H9 (cell line): ENCODE results near the gene FTO. TPM values are rescaled to one million over a fixed set of nuclear protein-coding genes. Genes with fewer than 3 reads are reported as not detected.

Experiments
- DNase-seq: peaks from one replicate; pipeline ENCODE4 v3.0.0-alpha.2; 2017
- H2AFZ ChIP-seq: one replicate; pipeline ENCODE4 v1.6.1; 2013; ENCODE audit warnings: mild to moderate bottlenecking, low read length, control low read depth, moderate library complexity
- H2AK5ac ChIP-seq: 2 replicates; pipeline ENCODE4 v1.6.1; 2013; ENCODE audit warnings: low read length, control low read depth, mixed read lengths; ENCODE audit not compliant: insufficient read length
- H2BK120ac ChIP-seq: one replicate; pipeline ENCODE4 v1.6.1; 2013; ENCODE audit warnings: low read depth, mild to moderate bottlenecking, low read length, control low read depth, inconsistent platforms; ENCODE audit not compliant: poor library complexity, severe bottlenecking
- H2BK12ac ChIP-seq: 2 replicates; pipeline ENCODE4 v1.6.1; 2013; ENCODE audit warnings: low read length, control low read depth, mixed read lengths, low read depth; ENCODE audit not compliant: insufficient read length
- H2BK15ac ChIP-seq: 2 replicates; pipeline ENCODE4 v1.6.1; 2013; ENCODE audit warnings: low read depth, low read length, control low read depth
- H2BK20ac ChIP-seq: one replicate; pipeline ENCODE4 v1.6.1; 2013; ENCODE audit warnings: low read depth, mild to moderate bottlenecking, low read length, control low read depth, inconsistent platforms; ENCODE audit not compliant: poor library complexity, severe bottlenecking
- H2BK5ac ChIP-seq: 2 replicates; pipeline ENCODE4 v1.6.1; 2013; ENCODE audit warnings: low read length, control low read depth, mixed read lengths; ENCODE audit not compliant: insufficient read length
- H3K14ac ChIP-seq: 2 replicates; pipeline ENCODE4 v1.6.1; 2013; ENCODE audit warnings: low read length, control low read depth; ENCODE audit not compliant: insufficient read depth
- H3K18ac ChIP-seq: 2 replicates; pipeline ENCODE4 v1.6.1; 2013; ENCODE audit warnings: low read depth, mild to moderate bottlenecking, mixed read lengths, low read length, control low read depth; ENCODE audit not compliant: insufficient read length
- H3K23ac ChIP-seq: 2 replicates; pipeline ENCODE4 v1.6.1; 2013; ENCODE audit warnings: low read length, control low read depth, mixed read lengths, low read depth; ENCODE audit not compliant: insufficient read length
- H3K23me2 ChIP-seq: 2 replicates; pipeline ENCODE4 v1.6.1; 2013; ENCODE audit warnings: low read depth, mild to moderate bottlenecking, mixed read lengths, low read length, control low read depth; ENCODE audit not compliant: insufficient read length, poor library complexity, severe bottlenecking
- H3K27ac ChIP-seq: 2 replicates; pipeline ENCODE4 v1.5.1; 2013; ENCODE audit warnings: low read length, control low read depth, mixed read lengths, low read depth; ENCODE audit not compliant: insufficient read length
- H3K27me3 ChIP-seq: 2 replicates; pipeline ENCODE4 v1.6.1; 2013; ENCODE audit warnings: low read length, control low read depth, inconsistent platforms; ENCODE audit not compliant: insufficient read depth
- H3K4ac ChIP-seq: 2 replicates; pipeline ENCODE4 v1.6.1; 2013; ENCODE audit warnings: low read depth, mild to moderate bottlenecking, control low read depth, inconsistent platforms, low read length, moderate library complexity
- H3K4me1 ChIP-seq: 2 replicates; pipeline ENCODE4 v1.6.1; 2013; ENCODE audit warnings: low read length, control low read depth, inconsistent platforms; ENCODE audit not compliant: insufficient read depth
- H3K4me2 ChIP-seq: 2 replicates; pipeline ENCODE4 v1.6.1; 2013; ENCODE audit warnings: low read length, control low read depth, mixed read lengths; ENCODE audit not compliant: insufficient read length, insufficient read depth
- H3K56ac ChIP-seq: 2 replicates; pipeline ENCODE4 v1.6.1; 2013; ENCODE audit warnings: low read depth, mild to moderate bottlenecking, mixed read lengths, low read length, control low read depth; ENCODE audit not compliant: insufficient read length
- H3K79me1 ChIP-seq: 2 replicates; pipeline ENCODE4 v1.6.1; 2013; ENCODE audit warnings: low read depth, mild to moderate bottlenecking, moderate library complexity, low read length, control low read depth, inconsistent platforms; ENCODE audit not compliant: insufficient read depth, poor library complexity, severe bottlenecking
- H3K79me2 ChIP-seq: 2 replicates; pipeline ENCODE4 v1.6.1; 2013; ENCODE audit warnings: low read length, control low read depth, inconsistent platforms; ENCODE audit not compliant: insufficient read depth
- H3K9ac ChIP-seq: 2 replicates; pipeline ENCODE4 v1.6.1; 2013; ENCODE audit warnings: low read length, control low read depth, mixed read lengths; ENCODE audit not compliant: insufficient read length; ENCODE audit errors: extremely low read depth
- H3K9me3 ChIP-seq: one replicate; pipeline ENCODE4 v1.6.1; 2013; ENCODE audit warnings: low read depth, low read length, inconsistent platforms; ENCODE audit not compliant: control insufficient read depth
- H3T11ph ChIP-seq: one replicate; pipeline ENCODE4 v1.6.1; 2013; ENCODE audit warnings: mild to moderate bottlenecking, low read length, control low read depth, inconsistent platforms
- H4K20me1 ChIP-seq: one replicate; pipeline ENCODE4 v1.6.1; 2013; ENCODE audit not compliant: control insufficient read depth, insufficient read length, insufficient read depth
- H4K5ac ChIP-seq: 2 replicates; pipeline ENCODE4 v1.6.1; 2013; ENCODE audit warnings: low read depth, mild to moderate bottlenecking, mixed read lengths, low read length, control low read depth; ENCODE audit not compliant: insufficient read length
- H4K8ac ChIP-seq: replicated peaks from 2 replicates; pipeline ENCODE4 v1.6.1; 2013; ENCODE audit warnings: low read length, control low read depth, mixed read lengths, low read depth; ENCODE audit not compliant: insufficient read length
- H4K91ac ChIP-seq: 2 replicates; pipeline ENCODE4 v1.6.1; 2013; ENCODE audit warnings: low read depth, mild to moderate bottlenecking, moderate library complexity, mixed read lengths, low read length, control low read depth; ENCODE audit not compliant: insufficient read length
- H3K27ac Mint-ChIP-seq, 3 experiments: 2 replicates in 2 of 3; 3 replicates in 1 of 3; pipeline ENCODE4 v1.8.0; 2020 to 2021; ENCODE audit warnings: mixed read lengths in 3 of 3, mild to moderate bottlenecking in 1 of 3, moderate library complexity in 1 of 3
- H3K27me3 Mint-ChIP-seq: 2 replicates; pipeline ENCODE4 v1.8.0; 2021; ENCODE audit warnings: low read depth, mild to moderate bottlenecking, moderate library complexity, mixed read lengths
- H3K36me3 Mint-ChIP-seq, 3 experiments: 2 replicates in 2 of 3; 3 replicates in 1 of 3; pipeline ENCODE4 v1.8.0; 2020 to 2021; ENCODE audit warnings: low read depth in 3 of 3, mixed read lengths in 3 of 3; ENCODE audit not compliant: insufficient read depth in 1 of 3
- H3K4me1 Mint-ChIP-seq, 2 experiments: 2 replicates each; pipeline ENCODE4 v1.8.0; 2020; ENCODE audit warnings: mixed read lengths in 2 of 2
- H3K4me3 Mint-ChIP-seq, 2 experiments: 2 replicates in 1 of 2; 3 replicates in 1 of 2; pipeline ENCODE4 v1.8.0; 2020 to 2021; ENCODE audit warnings: mild to moderate bottlenecking in 2 of 2, mixed read lengths in 2 of 2, moderate library complexity in 1 of 2
- H3K9me3 Mint-ChIP-seq, 2 experiments: 2 replicates in 1 of 2; 3 replicates in 1 of 2; pipeline ENCODE4 v1.8.0; 2020; ENCODE audit warnings: mild to moderate bottlenecking in 2 of 2, mixed read lengths in 2 of 2, moderate library complexity in 1 of 2
- CTCF ChIP-seq: fragments of 200-600 bp; sonication (generic); conservative IDR thresholded peaks from 3 replicates; pipeline ENCODE4 v1.8.0; 2021; ENCODE audit warnings: antibody characterized with exemption, mild to moderate bottlenecking
- WGBS: extraction: QIAGEN DNeasy Blood & Tissue Kit; methylation state at CpG from one replicate; pipeline ENCODE4 v1.1.7; 2013; ENCODE audit warnings: missing lambda C conversion rate, low lambda C conversion rate, mixed read lengths; ENCODE audit not compliant: insufficient read length; ENCODE audit errors: extremely low coverage; 5-methylcytosine and 5-hydroxymethylcytosine counted together
- total RNA-seq: library from RNA; stranded (reverse); gene quantifications from 2 replicates; pipeline ENCODE4 v1.2.1, GENCODE V29; 2021

FTO gene
- total RNA-seq, 1 experiment from 2014 or later, result 67.9 TPM

- Histone ChIP-seq H2BK15ac (no peak overlapping the region), H3T11ph (no peak overlapping the region), H2AFZ (no peak overlapping the region), H3K14ac (no peak overlapping the region), H3K4me1 (no peaks in the 10 kb centered on the region), H4K20me1 (no peaks in the 10 kb centered on the region), H3K9me3 (no peaks in the 10 kb centered on the region), H3K27ac (no peak overlapping the region), H2BK5ac (no peak overlapping the region), H2AK5ac (no peak overlapping the region), H2BK120ac (no peak overlapping the region), H3K9ac (no peak overlapping the region), H3K79me2 (no peaks in the 10 kb centered on the region; the same call in 1 of the 2 replicates), H3K79me1 (peaks cover 7% of the 10 kb centered on the region), H4K5ac (no peak overlapping the region), H4K8ac (no peak overlapping the region), H3K56ac (no peak overlapping the region), H2BK20ac (no peak overlapping the region), H3K23ac (no peak overlapping the region), H2BK12ac (no peak overlapping the region), H3K18ac (no peak overlapping the region), H3K27me3 (no peaks in the 10 kb centered on the region), H4K91ac (no peak overlapping the region), H3K23me2 (no peaks in the 10 kb centered on the region), H3K4ac (no peak overlapping the region), H3K4me2 (no peak overlapping the region)
- DNase-seq, result no peak
- no CpG with 5 or more reads among the region's 3 CpGs for WGBS
- H3K9me3 Mint-ChIP-seq, result peaks cover 0 to 2% of the 10 kb centered on the region in 2 experiments; a peak in 1 of 5 replicates
- peaks cover 0 to 12% of the 10 kb centered on the region in 2 experiments; a peak in 2 of 4 replicates for H3K4me1 Mint-ChIP-seq
- H3K4me3 Mint-ChIP-seq, result no peak overlapping the region
- H3K36me3 Mint-ChIP-seq, result peaks cover 0 to 2% (median 0%) of the 10 kb centered on the region in 3 experiments; a peak in 2 of 7 replicates
- no peak overlapping the region for H3K27ac Mint-ChIP-seq
- TF ChIP-seq CTCF, result no peak
- no peaks in the 10 kb centered on the region for H3K27me3 Mint-ChIP-seq
Measured at GRCh38 chr16:53730693-53731092, 26.7 kb downstream of the FTO start.
